Spleen (tissue), 11 donors: ENCODE results near the gene PCED1B. TPM values are rescaled to one million over a fixed set of nuclear protein-coding genes. Genes with fewer than 3 reads are reported as not detected.

Experiments used
- DNase-seq: peaks from one replicate; pipeline ENCODE4 v3.0.0-alpha.2; 2020
- H3K27ac ChIP-seq, 8 donors: fragments of 200-600 bp; sonication (generic) in 7 of 8; 1 replicate in 4 of 8; 2 replicates in 4 of 8; pipeline versions ENCODE4 v1.5.0 to v1.8.0; 2016 to 2021; ENCODE audit warnings: inconsistent platforms in 4 of 8, mild to moderate bottlenecking in 4 of 8, moderate library complexity in 1 of 8
- H3K27me3 ChIP-seq, 7 donors: fragments of 200-600 bp; sonication (generic) in 6 of 7; replicated peaks in 1 of 7; 1 replicate in 4 of 7; 2 replicates in 3 of 7; pipeline versions ENCODE4 v1.5.0 to v1.8.0; 2016 to 2021; ENCODE audit warnings: inconsistent platforms in 3 of 7, mild to moderate bottlenecking in 1 of 7
- H3K36me3 ChIP-seq, 6 donors: fragments of 200-600 bp; sonication (generic) in 5 of 6; 1 replicate in 4 of 6; 2 replicates in 2 of 6; pipeline versions ENCODE4 v1.5.0 to v1.8.0; 2016 to 2021; ENCODE audit warnings: inconsistent platforms in 2 of 6
- H3K4me1 ChIP-seq, 6 donors: fragments of 200-600 bp; sonication (generic) in 5 of 6; 1 replicate in 3 of 6; 2 replicates in 3 of 6; pipeline versions ENCODE4 v1.5.0 to v1.8.0; 2016 to 2021; ENCODE audit warnings: inconsistent platforms in 3 of 6
- H3K4me3 ChIP-seq, 8 donors: fragments of 200-600 bp; sonication (generic) in 7 of 8; 1 replicate in 4 of 8; 2 replicates in 4 of 8; pipeline versions ENCODE4 v1.5.0 to v1.8.0; 2016 to 2021; ENCODE audit warnings: inconsistent platforms in 4 of 8, mild to moderate bottlenecking in 4 of 8, moderate library complexity in 2 of 8
- H3K9me3 ChIP-seq, 8 donors: fragments of 200-600 bp; sonication (generic) in 7 of 8; 1 replicate in 4 of 8; 2 replicates in 4 of 8; pipeline versions ENCODE4 v1.5.0 to v1.8.0; 2016 to 2021; ENCODE audit warnings: inconsistent platforms in 4 of 8
- POLR2A ChIP-seq, 3 donors: fragments of 450-650 bp; IDR thresholded peaks; one replicate each; pipeline ENCODE4 v1.5.1; 2017; ENCODE audit warnings: antibody characterized with exemption in 3 of 3, mild to moderate bottlenecking in 1 of 3
- POLR2AphosphoS5 ChIP-seq, 3 donors: sonication (generic); formaldehyde crosslinking; IDR thresholded peaks; one replicate each; pipeline ENCODE4 v1.5.1; 2017; ENCODE audit warnings: antibody characterized with exemption in 3 of 3
- WGBS, 5 donors: extraction: QIAGEN DNeasy Blood & Tissue Kit in 3 of 5; methylation state at CpG; one replicate each; pipeline versions ENCODE4 v1.1.5 to v1.1.7; 2013 to 2018; 5-methylcytosine and 5-hydroxymethylcytosine counted together
- intact Hi-C: fragments of 100-400 bp; cut with DNase I; formaldehyde crosslinking; loops from one replicate; pipeline ENCODE4 v1.15.0; 2023; ENCODE audit warnings: low total_unique reads
- polyA plus RNA-seq, 3 donors: library from polyadenylated mRNA; stranded (reverse); fragments of 200-250 nt; gene quantifications; one replicate each; pipeline ENCODE4 v1.2.1, GENCODE V29; 2013
- total RNA-seq, 7 donors: library from RNA; depleted of rRNA in 3 of 7; stranded (reverse); fragments of >200 nt in 3 of 7; fragmentation: NEBNext Ultra II Directional in 4 of 7; extraction: Animal tissue kit (Norgen Biotek cat#: 25700) in 4 of 7; gene quantifications; one replicate each; pipeline versions ENCODE4 v1.1.0 to v1.2.1, GENCODE V29; 2016 to 2021
- TF ChIP-seq, protein P1 (sequence below), 11 experiments: fragments of 200-600 bp in 7 of 11; fragments of 450-650 bp in 4 of 11; sonication (generic) in 4 of 11; IDR thresholded peaks in 8 of 11; conservative IDR thresholded peaks in 3 of 11; 1 replicate in 7 of 11; 2 replicates in 4 of 11; pipeline versions ENCODE4 v1.4.0 to v1.8.0; 2016 to 2021; ENCODE audit warnings: antibody characterized with exemption in 11 of 11, inconsistent platforms in 4 of 11, mild to moderate bottlenecking in 1 of 11
- donor health status: healthy with polysubstance abuse.
- donor health status: DM: no; HTN: no; CAD: no; lungs with moderate emphysema.
- donor health status: DM: no; HTN: no; CAD: no.
- donor health status: Bipolar disorder and iron deficiency.
- donor health status: healthy.
- donor health status: DM: no; HTN: no; CAD: no.
- donor health status: DM: yes; HTN: yes; CAD: no.

Gene PCED1B
- total and polyA plus RNA-seq, 10 donors: 15.3 to 34.5 (median 24.4) TPM

- no peak for DNase-seq
- Histone ChIP-seq H3K4me3 (peak overlapping the region in 6 of 8 donors; percentile 63 to 95 (median 79)), H3K27ac (peak overlapping the region in 2 of 8 donors; percentile 94 to 96), H3K36me3 (no peaks in the 10 kb centered on the region), H3K4me1 (peaks cover 22 to 57% (median 48%) of the 10 kb centered on the region in 6 donors), H3K27me3 (no peaks in the 10 kb centered on the region), H3K9me3 (no peaks in the 10 kb centered on the region)
- intact Hi-C loops: no loop called here
- 87 to 94% (median 93%) methylated on average over 8 of the region's 8 CpGs for WGBS, 5 donors
- TF ChIP-seq, protein P1, sequence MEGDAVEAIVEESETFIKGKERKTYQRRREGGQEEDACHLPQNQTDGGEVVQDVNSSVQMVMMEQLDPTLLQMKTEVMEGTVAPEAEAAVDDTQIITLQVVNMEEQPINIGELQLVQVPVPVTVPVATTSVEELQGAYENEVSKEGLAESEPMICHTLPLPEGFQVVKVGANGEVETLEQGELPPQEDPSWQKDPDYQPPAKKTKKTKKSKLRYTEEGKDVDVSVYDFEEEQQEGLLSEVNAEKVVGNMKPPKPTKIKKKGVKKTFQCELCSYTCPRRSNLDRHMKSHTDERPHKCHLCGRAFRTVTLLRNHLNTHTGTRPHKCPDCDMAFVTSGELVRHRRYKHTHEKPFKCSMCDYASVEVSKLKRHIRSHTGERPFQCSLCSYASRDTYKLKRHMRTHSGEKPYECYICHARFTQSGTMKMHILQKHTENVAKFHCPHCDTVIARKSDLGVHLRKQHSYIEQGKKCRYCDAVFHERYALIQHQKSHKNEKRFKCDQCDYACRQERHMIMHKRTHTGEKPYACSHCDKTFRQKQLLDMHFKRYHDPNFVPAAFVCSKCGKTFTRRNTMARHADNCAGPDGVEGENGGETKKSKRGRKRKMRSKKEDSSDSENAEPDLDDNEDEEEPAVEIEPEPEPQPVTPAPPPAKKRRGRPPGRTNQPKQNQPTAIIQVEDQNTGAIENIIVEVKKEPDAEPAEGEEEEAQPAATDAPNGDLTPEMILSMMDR (IDR thresholded peaks at IDR 0.05 in 8 of 11, conservative IDR thresholded peaks at IDR 0.05 in 3 of 11): no peak
- TF ChIP-seq POLR2AphosphoS5 (IDR thresholded peaks at IDR 0.05): no peak
- TF ChIP-seq POLR2A (IDR thresholded peaks at IDR 0.05): no peak
Measured at GRCh38 chr12:47078086-47078395, 1.4 kb upstream of the PCED1B start.

GRCh38 chr12:47078733-47079467, 521 bp upstream of the PCED1B start:
- Histone ChIP-seq H3K27me3 (no peaks in the 10 kb centered on the region), H3K9me3 (no peaks in the 10 kb centered on the region), H3K36me3 (no peaks in the 10 kb centered on the region), H3K4me3 (peak overlapping the region; percentile 59 to 95 (median 74)), H3K27ac (peak overlapping the region; percentile 81 to 96 (median 90)), H3K4me1 (peaks cover 28 to 66% (median 56%) of the 10 kb centered on the region in 6 donors)
- peak; percentile 27 to 80 (median 55) for TF ChIP-seq POLR2AphosphoS5 (IDR thresholded peaks at IDR 0.05)
- no peak for TF ChIP-seq POLR2A (IDR thresholded peaks at IDR 0.05)
- DNase-seq: peak; percentile 84
- 2 to 9% (median 7%) methylated on average over 17 of the region's 17 CpGs for WGBS, 5 donors
- intact Hi-C loops: no loop called here

DNA sequence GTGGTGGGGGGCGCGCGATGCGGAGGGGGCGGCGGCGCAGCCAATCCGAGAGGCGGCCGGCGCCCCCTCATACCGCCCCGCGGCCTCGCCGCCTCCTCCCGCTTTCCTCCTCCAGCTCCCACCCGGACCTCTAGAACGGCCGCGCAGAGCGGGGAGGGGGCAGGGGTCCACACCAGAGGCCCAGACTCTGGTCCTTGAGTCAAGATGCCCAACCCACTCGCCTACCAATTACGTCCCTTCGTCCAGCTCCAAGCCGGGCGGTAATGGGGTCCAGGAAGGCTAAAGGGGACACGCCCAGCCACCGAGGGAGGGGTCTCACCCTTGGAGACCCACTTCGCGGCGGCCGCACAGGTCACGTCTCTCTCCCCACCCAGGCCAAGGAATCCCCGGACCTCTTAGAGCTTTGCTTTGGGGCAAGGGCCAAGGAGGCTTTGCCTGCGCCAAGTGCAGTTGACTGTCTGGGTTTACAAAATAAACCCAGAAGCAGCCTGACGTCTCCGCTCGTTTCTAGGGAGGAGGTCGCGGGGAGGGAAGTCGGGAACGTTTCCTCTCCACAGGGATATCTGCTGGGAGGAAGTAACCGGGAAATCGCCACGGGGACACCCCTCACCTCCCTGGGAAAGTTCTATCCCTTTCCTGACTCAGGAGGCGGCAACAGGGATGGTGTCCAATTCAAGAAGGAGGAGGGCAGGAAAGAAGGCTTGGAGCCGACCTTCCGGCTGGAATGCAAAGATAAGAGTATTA, 732 bp downstream of the PCED1B start:
- peaks cover 41 to 78% (median 68%) of the 10 kb centered on the region in 6 donors for H3K4me1 ChIP-seq
- H3K4me3 ChIP-seq: peak overlapping the region; percentile 59 to 95 (median 74)
- no peaks in the 10 kb centered on the region for H3K36me3 ChIP-seq
- DNase-seq: peak; percentile 86
- 0 to 1% (median 0%) methylated on average over 23 to 49 of the region's 49 CpGs for WGBS, 5 donors
- peak in 2 of 3 donors; percentile 24 to 56 for TF ChIP-seq POLR2AphosphoS5 (IDR thresholded peaks at IDR 0.05)
- TF ChIP-seq POLR2A (IDR thresholded peaks at IDR 0.05): no peak
- TF ChIP-seq, protein P1 (IDR thresholded peaks at IDR 0.05 in 8 of 11, conservative IDR thresholded peaks at IDR 0.05 in 3 of 11): no peak
- no peaks in the 10 kb centered on the region for H3K9me3 ChIP-seq
- intact Hi-C loops: no loop called here
- no peaks in the 10 kb centered on the region for H3K27me3 ChIP-seq
- peak overlapping the region; percentile 81 to 96 (median 90) for H3K27ac ChIP-seq

- TF ChIP-seq POLR2A (IDR thresholded peaks at IDR 0.05): no peak
- TF ChIP-seq POLR2AphosphoS5 (IDR thresholded peaks at IDR 0.05): peak; percentile 68 to 81 (median 76)
- Histone ChIP-seq H3K4me1 (peaks cover 48 to 86% (median 76%) of the 10 kb centered on the region in 6 donors), H3K9me3 (no peaks in the 10 kb centered on the region), H3K27ac (peak overlapping the region; percentile 81 to 96 (median 90)), H3K27me3 (no peaks in the 10 kb centered on the region), H3K4me3 (peak overlapping the region; percentile 59 to 95 (median 74)), H3K36me3 (no peaks in the 10 kb centered on the region)
- intact Hi-C loops: no loop called here
- WGBS, 5 donors: 5 to 10% (median 5%) methylated on average over 26 of the region's 26 CpGs
- peak; percentile 93 for DNase-seq
Measured at GRCh38 chr12:47080725-47081502, 1.5 kb downstream of the PCED1B start.
